HG03139 (cell line): Measurements from ENCODE around the gene NUDT12.

ENCODE experiments used
- ATAC-seq: cut with Tn5 transposase; IDR thresholded peaks from one replicate; pipeline ENCODE4 v1.9.1; 2021; ENCODE audit not compliant: unreplicated experiment

NUDT12 gene

GRCh38 chr5:103541569-103541968 is 21.0 kb downstream of the NUDT12 start:
- no peak for ATAC-seq

GRCh38 chr5:103541114-103541513 is 21.5 kb downstream of the NUDT12 start:
- no peak for ATAC-seq

- no peak for ATAC-seq
These were observed 22.9 kb downstream of the NUDT12 start for GRCh38 chr5:103539376-103540330.

DNA sequence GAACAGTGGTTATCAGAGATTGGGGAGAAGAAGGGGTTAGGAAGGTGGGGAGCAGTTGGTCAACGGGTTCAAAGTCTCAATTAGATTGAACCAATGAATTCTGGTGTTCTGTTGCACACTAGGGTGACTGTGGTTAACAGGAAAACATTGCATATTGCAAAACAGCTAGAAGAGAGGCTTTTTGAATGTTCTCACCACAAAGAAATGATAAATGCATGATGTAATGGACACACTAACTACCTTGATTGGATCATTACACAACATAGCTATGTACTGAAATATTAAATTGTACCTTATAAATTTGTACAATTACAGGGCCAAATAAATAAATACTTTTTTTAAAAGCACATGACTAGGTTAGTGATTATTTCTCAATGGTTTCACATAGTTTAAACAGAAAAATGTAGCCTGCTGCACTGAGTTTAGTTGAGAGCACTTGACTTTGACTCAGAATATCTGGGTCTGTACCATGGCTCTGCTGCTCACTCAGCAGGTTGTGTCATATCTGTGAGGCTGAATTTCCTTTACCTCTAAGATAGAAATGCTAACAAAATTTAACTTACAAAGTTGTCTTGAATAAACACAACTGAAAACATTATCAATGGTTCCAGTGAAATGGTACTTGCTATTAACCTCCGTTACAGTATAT is 30.4 kb downstream of the NUDT12 start:
- ATAC-seq: no peak

DNA sequence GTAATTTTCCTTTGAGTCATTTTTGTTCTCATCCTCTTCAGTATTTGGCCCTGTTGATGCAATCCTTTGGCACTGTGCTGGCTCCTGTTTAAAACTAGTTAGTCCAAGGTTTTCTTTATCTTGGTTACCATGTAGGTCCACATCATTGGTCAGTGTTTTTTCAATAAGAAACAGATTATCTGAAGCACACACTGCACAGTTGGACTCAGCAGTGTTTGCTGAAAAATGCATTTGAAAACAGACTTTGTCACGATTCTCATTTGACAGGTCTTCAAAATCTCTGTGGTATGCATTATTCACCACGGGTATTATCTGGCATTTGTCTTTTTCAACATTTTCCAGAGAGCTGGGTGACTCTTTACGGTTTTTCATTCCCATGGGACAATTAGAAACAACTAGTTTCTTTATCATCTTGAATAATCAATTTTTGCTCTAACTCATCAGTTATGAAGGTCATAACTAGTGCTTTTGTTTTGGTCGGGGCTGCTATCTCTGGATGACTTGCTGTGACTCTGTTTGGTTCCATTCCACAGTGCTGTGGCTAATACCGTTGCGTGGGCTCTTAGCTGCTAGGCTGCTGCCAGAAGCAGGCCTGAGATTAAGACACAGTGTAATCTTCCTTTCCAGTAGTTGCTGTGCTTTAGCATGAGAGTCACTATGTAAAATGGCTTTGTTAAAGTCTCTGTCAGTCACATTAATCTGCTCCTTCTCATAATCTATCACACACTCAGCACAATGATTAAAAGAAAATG is 36.2 kb downstream of the NUDT12 start:
- ATAC-seq: no peak

- ATAC-seq: no peak
These were observed 37.2 kb downstream of the NUDT12 start for GRCh38 chr5:103525361-103525760.

DNA sequence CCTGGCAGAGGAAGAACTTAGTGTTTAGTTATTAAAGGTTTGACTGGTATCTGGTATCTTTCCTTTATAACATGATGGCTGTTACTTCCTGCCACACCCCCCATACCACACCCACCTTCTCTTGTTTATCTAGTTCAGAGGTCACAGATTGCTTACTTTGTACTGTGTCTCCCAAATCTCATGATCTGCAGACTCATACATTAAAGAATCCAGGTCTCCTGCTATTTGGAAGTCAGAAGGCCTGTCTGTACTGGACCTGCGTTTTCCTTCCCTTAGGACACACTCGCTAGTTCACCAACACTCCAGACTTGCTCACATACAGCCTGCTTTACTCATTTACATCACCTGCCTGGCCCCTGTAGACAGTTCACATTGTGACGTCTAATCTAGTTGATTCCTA is 39.3 kb downstream of the NUDT12 start:
- ATAC-seq: no peak

DNA sequence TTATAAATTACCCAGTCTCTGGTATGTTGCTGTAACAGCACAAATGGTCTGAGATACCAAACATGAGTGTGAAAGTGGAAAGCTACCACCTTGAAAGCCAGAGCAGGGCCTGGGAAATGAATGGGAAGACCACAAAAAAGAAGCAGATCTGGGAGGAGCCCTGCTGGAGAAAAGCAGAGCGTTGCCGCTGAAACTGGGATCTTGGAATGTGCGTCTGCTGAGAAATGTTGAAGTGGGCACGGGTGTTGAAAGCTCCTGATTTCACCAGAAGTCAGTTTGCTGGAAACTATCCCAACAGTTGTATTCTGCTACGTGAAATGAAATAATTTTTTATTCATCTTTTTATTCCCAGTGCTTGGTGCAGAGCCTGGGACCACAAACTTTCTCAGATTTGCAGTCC is 40.0 kb downstream of the NUDT12 start:
- no peak for ATAC-seq

- ATAC-seq: no peak
These were observed 43.0 kb downstream of the NUDT12 start for GRCh38 chr5:103519550-103519949.

DNA sequence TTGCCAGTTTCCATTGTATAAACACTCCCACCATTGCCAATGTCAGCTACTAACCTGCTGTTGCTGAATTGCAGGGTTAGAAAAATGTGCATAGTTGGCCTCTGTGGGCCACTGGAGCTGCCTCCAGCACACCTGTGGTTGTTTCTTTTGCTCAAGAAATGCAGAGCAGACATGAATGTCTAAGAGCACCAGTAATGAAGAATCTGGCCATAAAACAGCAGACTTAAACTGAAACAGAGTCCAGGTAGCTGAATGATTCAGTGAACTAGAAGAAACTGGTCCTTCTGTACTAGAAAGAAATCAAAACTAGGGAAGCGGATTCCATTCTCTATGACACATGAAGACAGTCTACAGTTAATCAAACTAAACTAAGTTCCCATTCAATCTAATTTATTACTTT is 48.2 kb downstream of the NUDT12 start:
- ATAC-seq: no peak

- no peak for ATAC-seq
These were observed 48.9 kb downstream of the NUDT12 start for GRCh38 chr5:103513701-103514100.

DNA sequence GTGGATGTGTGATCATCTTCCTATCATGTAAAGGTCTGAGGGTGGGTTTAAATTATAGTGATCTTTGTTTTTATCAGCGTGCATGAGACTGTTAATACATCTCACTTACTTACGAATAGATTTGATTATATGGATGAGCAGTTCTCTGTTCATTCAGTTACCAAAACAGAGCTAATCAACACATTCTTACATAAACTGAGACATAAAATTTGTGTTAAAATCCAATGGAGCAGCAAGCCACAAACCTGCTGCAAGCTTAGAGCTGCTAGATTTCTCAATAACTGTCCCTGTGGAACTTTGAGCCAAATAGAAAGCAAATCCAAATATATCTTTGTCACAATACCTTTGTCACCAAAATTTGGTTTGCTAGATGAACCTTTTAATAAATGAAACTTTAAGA is 50.1 kb downstream of the NUDT12 start:
- no peak for ATAC-seq

- no peak for ATAC-seq
These were observed 51.1 kb downstream of the NUDT12 start for GRCh38 chr5:103511554-103511885.

- no peak for ATAC-seq
These were observed 51.6 kb downstream of the NUDT12 start for GRCh38 chr5:103510851-103511553.

GRCh38 chr5:103505581-103506305 is 56.8 kb downstream of the NUDT12 start:
- ATAC-seq: no peak

DNA sequence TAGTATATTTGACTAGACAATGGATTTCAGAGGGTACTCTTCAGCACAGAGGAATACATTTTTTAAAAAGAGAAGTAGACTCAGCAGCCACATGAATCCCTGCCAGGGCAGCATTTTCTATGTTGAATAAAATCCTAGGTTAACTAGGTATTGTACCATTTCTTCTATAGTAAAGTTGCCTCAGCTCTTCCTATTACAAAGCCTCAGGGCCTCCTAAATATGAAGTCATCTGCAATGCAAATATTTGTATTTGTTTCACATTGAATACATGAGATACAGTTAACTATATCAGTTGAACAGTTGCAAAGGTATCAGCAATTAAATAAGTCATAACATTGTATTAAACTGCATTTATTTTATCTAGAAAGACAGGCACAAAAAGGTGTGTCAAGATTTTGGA is 59.5 kb downstream of the NUDT12 start:
- ATAC-seq: no peak

GRCh38 chr5:103502662-103503061 is 59.9 kb downstream of the NUDT12 start:
- no peak for ATAC-seq
